Measurements from ENCODE around the gene LTBP4. TPM values are rescaled to one million over a fixed set of nuclear protein-coding genes. Genes with fewer than 3 reads are reported as not detected.

The LTBP4 gene
- total and polyA plus RNA-seq, 2 of the 13 experiments (the other 11 are each of a cell fraction or from before 2014, with no cell fraction given), result 0.86 to 2.3 TPM

GRCh38 chr19:40605216-40605971 is 4.2 kb downstream of the LTBP4 start (continued):
- peak; percentile 72; the same call in 1 of the 2 replicates for TF ChIP-seq ZNF724P (CRISPR knock-in tag; IDR thresholded peaks at IDR 0.05; ENCODE audit: borderline replicate concordance)
- no peak for TF ChIP-seq PRPF4 (IDR thresholded peaks at IDR 0.05; ENCODE audit: low read depth, low read length, poor library complexity, severe bottlenecking)
- TF ChIP-seq CREB3 (CRISPR knock-in tag; IDR thresholded peaks at IDR 0.05), result no peak
- no peak for TF ChIP-seq ZNF75D (CRISPR knock-in tag; IDR thresholded peaks at IDR 0.05; ENCODE audit: borderline replicate concordance)
- peak; percentile 56; the same call in 1 of the 2 replicates for TF ChIP-seq BORCS8-MEF2B (CRISPR knock-in tag; IDR thresholded peaks at IDR 0.05)
- no peak for TF ChIP-seq ZBTB49 (CRISPR knock-in tag; IDR thresholded peaks at IDR 0.05; ENCODE audit: borderline replicate concordance)
- no peak for TF ChIP-seq ZNF296 (CRISPR knock-in tag; conservative IDR thresholded peaks at IDR 0.05)
- no peak for TF ChIP-seq ZNF280B (CRISPR knock-in tag; IDR thresholded peaks at IDR 0.05; ENCODE audit: borderline replicate concordance)
- TF ChIP-seq ZNF350 (CRISPR knock-in tag; IDR thresholded peaks at IDR 0.05; ENCODE audit: borderline replicate concordance, low read depth), result no peak; the same call in 1 of the 2 replicates
- no peak for TF ChIP-seq PCBP2 (optimal IDR thresholded peaks at IDR 0.05; ENCODE audit: low read depth, low read length, poor library complexity, severe bottlenecking)
- TF ChIP-seq MZF1 (CRISPR knock-in tag; IDR thresholded peaks at IDR 0.05; ENCODE audit: borderline replicate concordance), result no peak
- TF ChIP-seq LCORL (IDR thresholded peaks at IDR 0.05), result no peak
- TF ChIP-seq LCORL (CRISPR knock-in tag; IDR thresholded peaks at IDR 0.05), result peak; percentile 65
- TF ChIP-seq MED1 (CRISPR knock-in tag; IDR thresholded peaks at IDR 0.05), result 0 out of 2 replicates have a peak, but pooled peaks have one; percentile 30
- no peak for TF ChIP-seq THRA (CRISPR knock-in tag; IDR thresholded peaks at IDR 0.05; ENCODE audit: borderline replicate concordance)
- TF ChIP-seq NPAS2 (CRISPR knock-in tag; IDR thresholded peaks at IDR 0.05; ENCODE audit: borderline replicate concordance), result no peak
- TF ChIP-seq MAX (IDR thresholded peaks at IDR 0.05), result peak; percentile 90

Measured in HepG2 (cell line).